T-helper 17 cell (primary cell): Measurements from ENCODE around the gene LHFPL2. TPM values are rescaled to one million over a fixed set of nuclear protein-coding genes. Genes with fewer than 3 reads are reported as not detected.

Source experiments
- ATAC-seq: fragments of 150-1000 bp; cut with Tn5 transposase; 2 replicates; pipeline ENCODE4 v1.10.0; 2021; ENCODE audit warnings: mild to moderate bottlenecking, moderate library complexity
- DNase-seq, 3 donors: peaks; one replicate each; pipeline versions ENCODE4 v3.0.0 to v3.0.0-alpha.2; 2020 to 2021
- H3K9me3 ChIP-seq: one replicate; pipeline ENCODE4 v1.7.0; 2013; ENCODE audit warnings: low read length, mild to moderate bottlenecking; ENCODE audit not compliant: control insufficient read depth, poor library complexity, severe bottlenecking
- H3K27ac Mint-ChIP-seq: one replicate; pipeline ENCODE4 v1.8.0; 2022; ENCODE audit warnings: mild to moderate bottlenecking, moderate library complexity, mixed read lengths
- H3K27me3 Mint-ChIP-seq: one replicate; pipeline ENCODE4 v1.8.0; 2022; ENCODE audit warnings: mixed read lengths
- H3K36me3 Mint-ChIP-seq: one replicate; pipeline ENCODE4 v1.8.0; 2022; ENCODE audit warnings: low read depth, mixed read lengths
- H3K4me1 Mint-ChIP-seq: one replicate; pipeline ENCODE4 v1.8.0; 2022; ENCODE audit warnings: mild to moderate bottlenecking, mixed read lengths
- H3K4me3 Mint-ChIP-seq: one replicate; pipeline ENCODE4 v1.8.0; 2022; ENCODE audit warnings: mild to moderate bottlenecking, moderate library complexity, mixed read lengths
- total RNA-seq, 4 donors: library from RNA in 2 of 4; stranded (reverse) in 2 of 4; gene quantifications; one replicate each; pipeline ENCODE4 v1.2.3 and lab custom pipeline; 2022 to 2026

The LHFPL2 gene
- total RNA-seq, 2 donors from 2014 or later = 1.3 to 4.3 TPM

DNA sequence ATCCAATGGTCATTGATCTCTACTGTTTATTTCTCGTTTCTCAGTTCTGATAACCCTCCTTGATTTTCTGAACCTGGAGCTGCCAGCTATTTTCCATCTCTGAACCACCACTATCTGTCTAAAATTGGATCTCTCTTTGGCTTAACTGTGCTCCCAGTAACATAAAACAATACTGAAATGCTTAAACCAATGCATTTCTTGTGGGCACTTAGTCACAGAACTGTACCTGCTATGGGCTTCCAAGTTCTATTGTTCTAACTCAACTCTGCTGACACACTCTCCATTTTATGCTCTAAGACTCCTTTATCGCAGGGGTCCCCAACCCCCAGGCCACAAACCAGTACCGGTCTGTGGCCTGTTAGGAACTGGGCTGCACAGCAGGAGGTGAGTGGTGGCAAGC lies 120.6 kb downstream of the LHFPL2 start:
- no peak overlapping the region for H3K27ac Mint-ChIP-seq
- ATAC-seq = no peak
- H3K9me3 ChIP-seq = no peaks in the 10 kb centered on the region
- no peak for DNase-seq
- H3K27me3 Mint-ChIP-seq = peaks cover 37% of the 10 kb centered on the region
- peaks cover 5% of the 10 kb centered on the region for H3K4me1 Mint-ChIP-seq
- H3K36me3 Mint-ChIP-seq = peaks cover 2% of the 10 kb centered on the region
- H3K4me3 Mint-ChIP-seq = no peak overlapping the region

GRCh38 chr5:78527054-78527859 lies 121.3 kb downstream of the LHFPL2 start:
- no peaks in the 10 kb centered on the region for H3K9me3 ChIP-seq
- Mint-ChIP-seq H3K36me3 (peaks cover 2% of the 10 kb centered on the region), H3K4me3 (no peak overlapping the region), H3K27me3 (peaks cover 44% of the 10 kb centered on the region), H3K27ac (no peak overlapping the region), H3K4me1 (peaks cover 5% of the 10 kb centered on the region)
- ATAC-seq = peak; percentile 30
- DNase-seq = no peak

GRCh38 chr5:78526049-78526525 lies 122.5 kb downstream of the LHFPL2 start:
- peak overlapping the region; percentile 52 for H3K4me3 Mint-ChIP-seq
- ATAC-seq = no peak
- H3K36me3 Mint-ChIP-seq = peaks cover 2% of the 10 kb centered on the region
- H3K27me3 Mint-ChIP-seq = peaks cover 45% of the 10 kb centered on the region
- no peak overlapping the region for H3K27ac Mint-ChIP-seq
- H3K9me3 ChIP-seq = no peaks in the 10 kb centered on the region
- no peak for DNase-seq
- peaks cover 5% of the 10 kb centered on the region for H3K4me1 Mint-ChIP-seq

DNA sequence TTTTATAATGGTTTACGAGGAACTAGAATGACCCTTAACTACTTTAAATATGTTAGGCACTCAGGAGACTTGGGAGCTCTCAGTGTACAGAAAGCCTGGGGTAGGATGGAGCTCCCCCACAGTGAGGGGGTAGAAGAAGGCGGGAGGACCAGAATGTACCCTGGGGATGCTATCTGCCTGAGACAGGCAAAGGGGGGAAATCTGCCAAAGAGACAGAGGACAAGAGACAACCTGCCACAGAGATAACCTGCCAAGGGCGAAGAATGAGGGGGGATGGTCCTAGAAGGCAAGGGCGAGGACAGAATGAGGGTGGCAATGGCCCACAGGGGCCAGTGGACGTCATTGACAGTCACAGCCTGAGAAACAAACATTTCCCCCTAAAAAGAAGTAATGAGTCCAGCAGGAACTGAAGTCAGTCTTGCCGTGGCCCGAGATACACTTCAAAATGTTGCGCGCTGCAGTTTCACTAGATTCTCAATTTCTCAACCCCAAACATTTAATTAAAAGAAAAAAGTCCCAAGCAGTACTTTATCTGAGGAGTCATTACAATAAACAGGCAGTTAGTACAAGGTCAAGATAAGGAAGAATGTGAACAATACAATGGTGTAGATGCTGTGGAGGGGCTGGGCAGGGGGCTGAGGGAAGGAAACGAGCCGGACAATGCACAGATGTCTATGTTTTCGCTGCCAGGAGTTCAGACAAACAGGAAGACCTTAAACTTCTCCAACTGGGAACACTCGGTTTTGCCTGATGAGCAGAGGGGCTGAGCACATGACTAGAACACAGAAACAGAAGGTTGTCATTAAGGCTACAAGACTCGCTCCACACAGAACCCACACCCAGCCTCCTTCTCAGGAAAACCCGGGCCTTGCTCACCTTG lies 125.0 kb downstream of the LHFPL2 start:
- Mint-ChIP-seq H3K27me3 (peaks cover 67% of the 10 kb centered on the region), H3K4me1 (peaks cover 5% of the 10 kb centered on the region), H3K4me3 (no peak overlapping the region), H3K36me3 (peaks cover under 1% of the 10 kb centered on the region), H3K27ac (no peak overlapping the region)
- H3K9me3 ChIP-seq = no peaks in the 10 kb centered on the region
- DNase-seq = no peak
- ATAC-seq = no peak

- ATAC-seq (no peak), DNase-seq (no peak)
- H3K36me3 Mint-ChIP-seq = no peaks in the 10 kb centered on the region
- H3K4me1 Mint-ChIP-seq = peaks cover 5% of the 10 kb centered on the region
- H3K27ac Mint-ChIP-seq = no peak overlapping the region
- H3K27me3 Mint-ChIP-seq = peaks cover 70% of the 10 kb centered on the region
- no peak overlapping the region for H3K4me3 Mint-ChIP-seq
- no peaks in the 10 kb centered on the region for H3K9me3 ChIP-seq
These were observed 125.9 kb downstream of the LHFPL2 start for GRCh38 chr5:78522476-78523260.

GRCh38 chr5:78521455-78521854 lies 127.1 kb downstream of the LHFPL2 start:
- ATAC-seq = no peak
- H3K4me1 Mint-ChIP-seq = peaks cover 5% of the 10 kb centered on the region

GRCh38 chr5:78519198-78519941 lies 129.2 kb downstream of the LHFPL2 start:
- Mint-ChIP-seq H3K36me3 (peaks cover 9% of the 10 kb centered on the region), H3K4me3 (no peak overlapping the region), H3K27ac (no peak overlapping the region), H3K27me3 (peaks cover 76% of the 10 kb centered on the region), H3K4me1 (no peaks in the 10 kb centered on the region)
- no peaks in the 10 kb centered on the region for H3K9me3 ChIP-seq
- DNase-seq (no peak), ATAC-seq (no peak)

More at GRCh38 chr5:78521455-78521854, 127.1 kb downstream of the LHFPL2 start:
- Mint-ChIP-seq H3K27ac (no peak overlapping the region), H3K4me3 (no peak overlapping the region), H3K27me3 (peaks cover 72% of the 10 kb centered on the region), H3K36me3 (peaks cover 3% of the 10 kb centered on the region)
- H3K9me3 ChIP-seq = no peaks in the 10 kb centered on the region
- no peak for DNase-seq

DNA sequence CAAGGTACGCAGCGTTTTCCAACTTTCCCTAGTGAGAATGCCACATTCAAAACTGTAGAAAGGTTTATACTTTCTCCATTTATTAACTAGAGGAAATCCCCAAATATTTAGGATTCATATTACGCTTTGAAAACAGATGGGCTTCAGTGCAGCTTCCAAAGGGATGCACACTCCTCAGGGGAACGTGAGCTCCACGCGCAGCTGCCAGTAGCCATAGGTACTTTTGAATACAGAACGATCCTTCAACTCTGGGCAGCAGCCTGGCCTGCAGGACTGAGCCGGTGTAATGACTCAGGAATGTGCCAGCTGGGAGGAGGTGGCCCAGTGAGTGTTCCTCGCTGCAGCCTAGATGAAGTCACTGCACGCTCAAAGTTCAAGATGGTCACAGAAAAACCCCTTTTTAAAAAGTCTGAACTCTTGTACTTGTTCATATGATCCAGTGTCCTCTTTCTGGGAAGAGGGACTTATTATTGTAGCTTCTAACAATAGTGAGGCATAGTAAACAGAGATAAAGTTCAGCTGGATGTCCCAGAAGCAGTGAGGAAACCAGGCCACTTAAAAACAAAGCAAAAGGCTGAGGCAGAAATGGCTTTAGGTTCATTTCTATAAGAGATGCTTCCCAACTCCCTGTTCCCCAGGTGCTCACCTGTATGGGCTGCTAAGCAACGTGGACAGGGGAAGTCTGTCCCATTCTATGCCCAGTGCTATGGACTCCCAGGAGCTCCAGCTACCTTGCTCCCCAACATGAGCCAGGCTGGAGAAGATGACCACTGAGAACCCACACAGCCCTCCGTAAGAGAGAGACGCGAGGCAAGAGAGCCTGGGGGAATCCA lies 130.0 kb downstream of the LHFPL2 start:
- Mint-ChIP-seq H3K36me3 (peaks cover 9% of the 10 kb centered on the region), H3K27ac (no peak overlapping the region), H3K27me3 (peaks cover 81% of the 10 kb centered on the region), H3K4me3 (no peak overlapping the region), H3K4me1 (no peaks in the 10 kb centered on the region)
- no peaks in the 10 kb centered on the region for H3K9me3 ChIP-seq
- ATAC-seq (no peak), DNase-seq (no peak)

DNA sequence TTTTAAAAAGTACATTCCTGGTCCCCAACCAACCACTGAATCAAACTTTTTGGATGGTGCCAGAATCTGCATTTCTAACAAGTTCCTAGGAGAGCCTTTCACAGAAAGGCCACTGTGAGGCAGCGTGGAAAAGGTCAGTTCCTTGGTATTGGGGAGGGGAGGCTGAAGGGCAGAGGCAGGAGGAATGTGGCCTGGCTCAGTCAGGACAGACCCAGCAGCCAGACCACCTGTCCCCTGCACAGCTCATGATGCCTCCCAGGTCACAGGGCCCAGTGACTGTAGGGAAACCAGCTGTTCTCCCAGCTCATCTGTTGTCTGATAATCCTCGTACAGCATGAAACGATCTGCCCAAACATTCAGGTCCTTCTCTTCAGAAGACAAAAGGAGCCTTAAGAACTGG lies 132.9 kb downstream of the LHFPL2 start:
- no peak overlapping the region for H3K27ac Mint-ChIP-seq
- H3K4me3 Mint-ChIP-seq = no peak overlapping the region
- no peak for ATAC-seq
- H3K9me3 ChIP-seq = no peaks in the 10 kb centered on the region
- no peak for DNase-seq
- H3K36me3 Mint-ChIP-seq = peaks cover 9% of the 10 kb centered on the region
- H3K27me3 Mint-ChIP-seq = peaks cover 74% of the 10 kb centered on the region
- no peaks in the 10 kb centered on the region for H3K4me1 Mint-ChIP-seq

DNA sequence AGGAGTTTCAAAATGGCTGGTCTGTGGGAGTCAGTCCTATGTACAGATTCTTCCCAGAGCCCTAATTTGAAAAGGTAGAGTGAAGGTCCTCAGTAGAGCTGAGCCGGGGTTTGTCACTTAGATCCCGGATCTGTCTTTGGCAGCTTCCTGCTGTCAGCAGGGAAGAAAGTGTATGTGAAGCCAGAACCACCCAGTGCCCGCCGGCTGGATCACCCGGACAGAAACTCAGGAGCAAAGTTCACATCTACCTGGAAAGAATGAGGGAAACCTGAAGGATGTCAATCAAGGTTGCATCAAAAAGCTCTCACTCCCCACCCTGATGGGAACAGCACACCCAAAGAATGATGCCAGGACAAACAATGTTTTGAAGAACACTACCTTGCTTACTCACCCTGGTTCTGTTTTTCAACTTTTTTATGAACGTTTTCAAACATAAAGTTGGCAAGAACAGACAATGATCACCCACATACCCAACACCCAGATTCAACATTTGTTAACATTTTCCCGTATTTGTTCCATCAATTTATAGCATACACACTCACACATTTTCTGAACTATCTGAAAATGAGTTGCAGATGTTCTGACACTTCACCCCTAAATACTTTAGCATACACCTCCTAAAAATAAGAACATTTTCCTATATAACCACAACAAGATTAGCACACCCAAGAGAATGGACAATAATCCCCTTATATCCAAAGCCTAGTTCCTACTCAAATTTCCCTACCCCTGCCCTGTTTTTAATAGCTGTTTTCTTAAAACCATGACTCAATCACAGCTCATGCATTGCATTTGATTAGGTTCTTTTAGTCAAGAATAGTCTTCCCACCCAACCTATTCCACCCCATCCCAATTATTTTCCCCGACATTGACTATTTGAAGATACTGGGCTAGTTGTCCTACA lies 133.9 kb downstream of the LHFPL2 start:
- Mint-ChIP-seq H3K4me1 (peaks cover 5% of the 10 kb centered on the region), H3K4me3 (no peak overlapping the region), H3K27ac (no peak overlapping the region), H3K36me3 (peaks cover 9% of the 10 kb centered on the region), H3K27me3 (peaks cover 66% of the 10 kb centered on the region)
- H3K9me3 ChIP-seq = no peaks in the 10 kb centered on the region
- ATAC-seq (no peak), DNase-seq (no peak)

DNA sequence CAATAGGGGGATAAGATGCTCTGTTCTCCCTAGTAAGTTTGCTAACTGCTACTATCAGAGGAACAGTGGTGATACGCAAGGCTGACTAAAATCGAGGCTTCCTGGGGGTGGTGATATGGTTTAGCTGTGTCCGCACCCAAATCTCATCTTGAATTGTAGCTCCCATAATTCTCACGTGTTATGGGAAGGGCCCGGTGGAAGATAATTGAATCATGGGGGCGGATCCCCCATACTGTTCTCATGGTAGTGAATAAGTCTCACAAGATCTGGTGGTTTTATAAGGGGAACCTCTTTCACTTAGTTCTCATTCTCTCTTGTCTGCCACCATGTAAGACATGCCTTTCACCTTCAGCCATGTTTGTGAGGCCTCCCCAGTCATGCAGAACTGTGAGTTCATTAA lies 135.1 kb downstream of the LHFPL2 start:
- peaks cover 66% of the 10 kb centered on the region for H3K27me3 Mint-ChIP-seq

More for the DNA sequence above, 135.1 kb downstream of the LHFPL2 start:
- ATAC-seq (no peak), DNase-seq (no peak)
- peaks cover 10% of the 10 kb centered on the region for H3K4me1 Mint-ChIP-seq
- no peaks in the 10 kb centered on the region for H3K9me3 ChIP-seq
- no peak overlapping the region for H3K27ac Mint-ChIP-seq
- H3K4me3 Mint-ChIP-seq = no peak overlapping the region
- H3K36me3 Mint-ChIP-seq = peaks cover 9% of the 10 kb centered on the region
